Stimulated activated CD8-positive, alpha-beta memory T cell treated with anti-CD3 and anti-CD28 coated beads, Interleukin-4, amount 100 ng/mL, for 1 hour (primary cell): ENCODE data around the gene SAMD1.

Experiments used
- DNase-seq, 2 donors: peaks; one replicate each; pipeline ENCODE4 v3.0.0-alpha.2; 2020; ENCODE audit warnings: low read depth in 2 of 2, low spot score in 1 of 2

The SAMD1 gene

GRCh38 chr19:14113762-14114414, 23.3 kb upstream of the SAMD1 start:
- DNase-seq = no peak

GRCh38 chr19:14112809-14113385, 22.3 kb upstream of the SAMD1 start:
- no peak for DNase-seq

GRCh38 chr19:14112051-14112808, 21.7 kb upstream of the SAMD1 start:
- no peak for DNase-seq

- no peak for DNase-seq
Measured at GRCh38 chr19:14111486-14111885, 20.9 kb upstream of the SAMD1 start.

GRCh38 chr19:14110650-14111049, 20.1 kb upstream of the SAMD1 start:
- no peak for DNase-seq

- no peak for DNase-seq
Measured at GRCh38 chr19:14107581-14108461, 17.3 kb upstream of the SAMD1 start.

- DNase-seq = no peak
Measured at GRCh38 chr19:14106840-14107239, 16.3 kb upstream of the SAMD1 start.

GRCh38 chr19:14105680-14106079, 15.1 kb upstream of the SAMD1 start:
- no peak for DNase-seq

- no peak for DNase-seq
Measured at GRCh38 chr19:14103310-14103709, 12.8 kb upstream of the SAMD1 start.

- no peak for DNase-seq
Measured at GRCh38 chr19:14102756-14103155, 12.2 kb upstream of the SAMD1 start.

GRCh38 chr19:14102102-14102696, 11.6 kb upstream of the SAMD1 start:
- no peak for DNase-seq

GRCh38 chr19:14101003-14101545, 10.5 kb upstream of the SAMD1 start:
- no peak for DNase-seq

GRCh38 chr19:14097532-14098151, 7.1 kb upstream of the SAMD1 start:
- DNase-seq = no peak

- no peak for DNase-seq
Measured at GRCh38 chr19:14096272-14096992, 5.9 kb upstream of the SAMD1 start.

GRCh38 chr19:14094854-14095253, 4.3 kb upstream of the SAMD1 start:
- DNase-seq = no peak

GRCh38 chr19:14093117-14093823, 2.7 kb upstream of the SAMD1 start:
- no peak for DNase-seq

GRCh38 chr19:14091813-14092462, 1.4 kb upstream of the SAMD1 start:
- DNase-seq = no peak

GRCh38 chr19:14091081-14091812, 696 bp upstream of the SAMD1 start:
- no peak for DNase-seq
